ENCODE data around the gene GALE.

The GALE gene

DNA sequence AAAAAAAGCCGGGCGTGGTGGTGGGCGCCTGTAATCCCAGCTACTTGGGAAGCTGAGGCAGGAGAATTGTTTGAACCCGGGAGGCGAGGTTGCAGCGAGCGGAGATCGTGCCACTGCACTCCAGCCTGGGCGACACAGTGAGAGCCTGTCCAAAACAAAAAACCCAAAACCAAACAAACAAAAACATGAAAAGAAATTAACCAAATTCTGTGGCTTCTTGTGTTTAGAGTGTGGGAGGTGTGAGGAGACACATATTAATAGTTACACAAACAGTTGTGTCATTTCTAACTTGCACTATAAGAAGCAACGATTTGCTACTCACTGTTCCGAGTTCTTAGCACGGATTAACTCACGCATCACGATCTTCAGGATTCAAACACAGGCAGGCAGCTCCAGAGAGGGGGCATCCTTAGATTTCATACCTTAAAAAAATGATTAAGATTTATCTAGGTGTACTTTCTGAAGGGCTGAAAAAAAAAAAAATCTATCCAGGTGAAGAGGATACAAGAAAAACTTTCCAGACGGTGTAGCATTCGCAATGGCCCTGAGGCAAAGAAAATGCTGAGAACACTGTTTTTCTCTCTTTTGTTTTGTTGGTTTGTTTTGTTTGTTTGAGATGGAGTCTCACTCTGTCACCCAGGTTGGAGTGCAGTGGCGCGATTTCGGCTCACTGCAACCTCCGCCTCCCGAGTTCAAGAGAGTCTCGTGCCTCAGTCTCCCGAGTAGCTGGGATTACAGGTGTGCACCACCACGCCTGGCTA lies 25.4 kb upstream of the GALE start:
- no peak for DNase-seq (ENCODE audit: low read depth in 1 of 2, low spot score in 1 of 2)
- peak overlapping the region; percentile 93 for H3K4me3 ChIP-seq (replicated peaks; ENCODE audit: insufficient read depth, low read length)
- no peaks in the 10 kb centered on the region for H3K27me3 ChIP-seq (ENCODE audit: insufficient read depth, poor library complexity, severe bottlenecking)
- TF ChIP-seq SPI1 (IDR thresholded peaks at IDR 0.05; ENCODE audit: borderline replicate concordance, low read depth) (no peak), POLR2AphosphoS5 (IDR thresholded peaks at IDR 0.05; ENCODE audit: low read depth) (no peak), REST (IDR thresholded peaks at IDR 0.05; ENCODE audit: insufficient replicate concordance, low read depth) (no peak), CTCF (IDR thresholded peaks at IDR 0.05; ENCODE audit: insufficient read depth, low read length) (no peak), GABPA (IDR thresholded peaks at IDR 0.05; ENCODE audit: low read depth) (no peak)
- H3K27ac ChIP-seq (replicated peaks) = peak overlapping the region; percentile 78

DNA sequence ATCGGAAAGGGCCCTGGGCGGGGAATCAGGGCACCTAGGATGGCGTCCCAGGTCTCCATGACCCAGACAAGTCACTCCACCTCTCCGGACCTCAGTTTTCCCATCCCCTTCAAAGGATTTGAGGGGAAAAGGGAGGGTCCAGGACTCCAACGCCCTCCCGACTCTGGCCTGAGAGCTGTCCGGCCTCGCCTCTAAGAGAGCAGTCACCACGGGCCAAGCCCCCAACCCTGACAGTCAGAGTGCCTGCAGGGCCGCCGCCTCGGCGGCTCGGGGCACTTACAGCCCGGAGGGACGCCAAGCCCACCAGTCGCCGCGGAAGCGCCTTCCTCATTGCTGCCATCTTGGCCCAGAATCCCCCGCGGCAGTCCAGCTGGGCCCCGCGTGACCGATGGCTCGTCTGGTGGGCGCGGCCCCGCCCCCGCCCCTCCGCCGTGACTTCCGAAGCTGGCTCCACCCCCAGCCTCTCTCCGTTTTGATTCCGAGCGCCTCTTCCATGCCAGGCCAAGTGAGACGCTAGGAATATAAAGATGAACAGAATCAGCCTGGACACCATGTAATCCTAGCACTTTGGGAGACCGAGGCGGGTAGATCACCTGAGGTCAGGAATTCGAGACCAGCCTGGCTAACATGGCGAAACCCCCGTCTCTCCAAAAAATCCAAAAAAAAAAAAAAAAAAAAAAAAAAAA lies 24.7 kb upstream of the GALE start, which contains the start of gene HMGCL:
HMGCL (minus strand) TSS at position 354 of the 686 bp plus-strand sequence; CDS start at position 340, 14 bp downstream.
- DNase-seq (ENCODE audit: low read depth in 1 of 2, low spot score in 1 of 2) = peak; percentile 80 to 90
- Histone ChIP-seq H3K4me3 (replicated peaks; ENCODE audit: insufficient read depth, low read length) (peak within 1 kb of the TSS; percentile 93), H3K27me3 (ENCODE audit: insufficient read depth, poor library complexity, severe bottlenecking) (no peaks in the 10 kb centered on the region), H3K27ac (replicated peaks) (peak within 1 kb of the TSS; percentile 78)
- TF ChIP-seq CTCF (IDR thresholded peaks at IDR 0.05; ENCODE audit: insufficient read depth, low read length) = no peak
- peak; percentile 62 for TF ChIP-seq REST (IDR thresholded peaks at IDR 0.05; ENCODE audit: insufficient replicate concordance, low read depth)
- TF ChIP-seq POLR2AphosphoS5 (IDR thresholded peaks at IDR 0.05; ENCODE audit: low read depth) = peak; percentile 94

DNA sequence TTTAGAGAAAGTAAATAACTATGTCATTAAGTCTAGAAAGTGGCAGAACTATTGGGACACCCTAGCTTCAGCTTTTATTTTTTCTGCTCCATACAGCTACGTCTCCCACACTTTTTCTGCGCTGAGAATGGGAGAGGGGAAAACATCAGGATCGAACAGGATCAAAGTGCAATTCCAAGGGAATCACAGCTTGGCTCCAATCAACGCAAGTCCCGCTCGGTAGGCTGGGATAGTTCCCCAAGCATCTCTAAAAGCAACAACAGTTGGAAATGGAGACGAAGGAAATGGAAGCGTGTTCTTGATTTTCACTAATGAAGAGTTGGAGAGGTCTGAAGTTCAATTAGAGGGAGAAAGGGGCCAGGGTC lies 24.1 kb upstream of the GALE start:
- Histone ChIP-seq H3K27me3 (ENCODE audit: insufficient read depth, poor library complexity, severe bottlenecking) (no peaks in the 10 kb centered on the region), H3K4me3 (replicated peaks; ENCODE audit: insufficient read depth, low read length) (peak overlapping the region; percentile 93), H3K27ac (replicated peaks) (peak overlapping the region; percentile 78)
- DNase-seq (ENCODE audit: low read depth in 1 of 2, low spot score in 1 of 2) = no peak
- TF ChIP-seq POLR2AphosphoS5 (IDR thresholded peaks at IDR 0.05; ENCODE audit: low read depth) (no peak), REST (IDR thresholded peaks at IDR 0.05; ENCODE audit: insufficient replicate concordance, low read depth) (no peak), CTCF (IDR thresholded peaks at IDR 0.05; ENCODE audit: insufficient read depth, low read length) (no peak), SPI1 (IDR thresholded peaks at IDR 0.05; ENCODE audit: borderline replicate concordance, low read depth) (no peak), GABPA (IDR thresholded peaks at IDR 0.05; ENCODE audit: low read depth) (no peak)

Data from HL-60 (cell line).